OCI-LY7 (cell line): ENCODE measurements around the gene BMI1. TPM values are rescaled to one million over a fixed set of nuclear protein-coding genes. Genes with fewer than 3 reads are reported as not detected.

ENCODE experiments used
- BruUV-seq: library from RNA; stranded (reverse); fragments of 400-500 nt; replicated peaks from 2 replicates; lab custom pipeline; 2021; lab: Mats Ljungman, UMichigan
- CTCF ChIA-PET: fragments of 300-600 bp; sonication (Branson Sonifier 250); formaldehyde crosslinking; loops from one replicate; lab custom pipeline; 2022; ENCODE audit warnings: antibody characterized with exemption; ENCODE audit not compliant: unreplicated experiment; lab: Charles Lee
- POLR2A ChIA-PET: fragments of 300-600 bp; sonication (Branson Sonifier 250); formaldehyde crosslinking; loops from one replicate; lab custom pipeline; 2022; ENCODE audit warnings: antibody characterized with exemption; lab: Charles Lee
- DNase-seq: peaks from one replicate; pipeline ENCODE4 v3.0.0-alpha.2; 2015; ENCODE audit warnings: low spot score
- H2AFZ ChIP-seq: fragments of 200-600 bp; sonication (generic), shearing (Covaris generic); 2 replicates; pipeline ENCODE4 v1.6.1; 2014; ENCODE audit warnings: mild to moderate bottlenecking, antibody characterized with exemption, low read length, moderate library complexity
- H3K27ac ChIP-seq: fragments of 200-600 bp; sonication (generic); 2 replicates; pipeline ENCODE4 v1.5.1; 2014; ENCODE audit warnings: mixed run types, low read depth, mild to moderate bottlenecking, moderate library complexity, low read length, inconsistent platforms; ENCODE audit not compliant: poor library complexity, severe bottlenecking
- H3K36me3 ChIP-seq: fragments of 200-600 bp; sonication (generic); 2 replicates; pipeline ENCODE4 v1.6.1; 2014; ENCODE audit warnings: mild to moderate bottlenecking, antibody characterized with exemption, low read length, moderate library complexity, mixed read lengths; ENCODE audit not compliant: insufficient read depth
- H3K4me1 ChIP-seq: fragments of 200-600 bp; sonication (generic); 2 replicates; pipeline ENCODE4 v1.5.1; 2014; ENCODE audit warnings: mild to moderate bottlenecking, low read length; ENCODE audit not compliant: insufficient read depth, poor library complexity, severe bottlenecking
- H3K4me2 ChIP-seq: fragments of 200-600 bp; sonication (generic); 2 replicates; pipeline ENCODE4 v1.6.1; 2014; ENCODE audit warnings: mild to moderate bottlenecking, low read length
- H3K4me3 ChIP-seq: fragments of 200-600 bp; sonication (generic); 2 replicates; pipeline ENCODE4 v1.5.1; 2014; ENCODE audit warnings: mild to moderate bottlenecking, low read depth, low read length; ENCODE audit not compliant: poor library complexity, severe bottlenecking
- H3K79me2 ChIP-seq: fragments of 200-600 bp; sonication (generic); 2 replicates; pipeline ENCODE4 v1.6.1; 2016; ENCODE audit warnings: low read depth, mild to moderate bottlenecking, low read length, moderate library complexity, mixed read lengths; ENCODE audit not compliant: insufficient read depth
- H3K9me2 ChIP-seq: fragments of 200-600 bp; sonication (generic); 2 replicates; pipeline ENCODE4 v1.6.1; 2016; ENCODE audit warnings: mild to moderate bottlenecking, low read length, mixed read lengths; ENCODE audit not compliant: insufficient read depth
- H3K9me3 ChIP-seq: fragments of 200-600 bp; sonication (generic); 2 replicates; pipeline ENCODE4 v1.6.1; 2014; ENCODE audit warnings: mild to moderate bottlenecking, mixed run types, low read length, mixed read lengths
- H4K20me1 ChIP-seq: fragments of 200-600 bp; sonication (generic); 2 replicates; pipeline ENCODE4 v1.6.1; 2014; ENCODE audit warnings: mild to moderate bottlenecking, antibody characterized with exemption, low read length, moderate library complexity, mixed read lengths; ENCODE audit not compliant: insufficient read depth
- EZH2phosphoT487 ChIP-seq: fragments of 200-600 bp; sonication (generic); IDR thresholded peaks from 2 replicates; pipeline ENCODE4 v1.6.1; 2018; ENCODE audit warnings: low read depth, borderline replicate concordance, mild to moderate bottlenecking, mixed run types, antibody characterized with exemption, low read length, moderate library complexity, mixed read lengths
- intact Hi-C: fragments of 100-400 bp; cut with micrococcal nuclease; formaldehyde crosslinking; loops from one replicate; pipeline ENCODE4 v1.10.0; 2022; ENCODE audit not compliant: unreplicated experiment
- total RNA-seq, 2 experiments: library from RNA; depleted of rRNA in 1 of 2; stranded (reverse); fragments of >200 nt in 1 of 2; shearing (Covaris generic) in 1 of 2; gene quantifications; 2 replicates each; pipeline ENCODE4 v1.2.3, GENCODE V29; 2014 to 2022
- TF ChIP-seq, protein P1 (sequence below): fragments of 200-600 bp; sonication (generic); conservative IDR thresholded peaks from 2 replicates; pipeline ENCODE4 v1.5.1; 2014; ENCODE audit warnings: mild to moderate bottlenecking, antibody characterized with exemption, low read length, moderate library complexity, mixed read lengths

Gene BMI1
- total RNA-seq, 2 experiments from 2014 or later: 7.4 to 17.8 TPM

DNA sequence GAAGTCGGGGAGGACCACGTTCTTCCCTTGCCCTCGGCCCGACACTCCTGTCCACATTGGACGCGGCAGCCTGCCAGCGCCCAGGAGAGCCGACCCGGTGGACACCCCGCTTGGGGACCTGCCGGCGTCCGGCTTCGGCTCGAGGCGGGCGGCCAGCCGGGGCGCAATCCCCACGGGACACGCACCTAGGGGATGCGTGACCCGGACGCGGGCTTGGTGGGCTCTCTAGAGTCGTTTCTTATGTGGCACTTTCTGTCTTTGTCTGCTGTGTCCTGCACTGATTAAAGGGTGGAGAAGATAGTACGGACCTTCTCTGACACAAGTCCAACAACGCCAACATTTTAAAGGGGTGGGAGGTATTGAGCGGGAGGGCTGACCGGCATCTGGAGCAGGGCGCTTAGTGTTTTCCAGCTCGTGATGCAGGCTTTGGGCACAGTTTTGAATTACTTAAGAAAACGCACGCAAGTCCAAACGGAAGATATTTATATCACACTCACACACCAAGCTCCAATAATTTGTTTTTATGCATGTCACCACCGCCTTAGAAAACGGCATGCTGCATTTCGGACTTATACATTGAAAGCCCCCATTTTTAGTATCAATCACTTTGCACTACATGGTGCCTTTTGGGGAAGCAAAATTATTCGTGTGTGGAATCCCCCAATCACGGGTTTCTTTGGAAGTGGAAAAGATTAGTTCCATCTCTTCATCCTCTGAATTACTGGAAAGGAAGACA, 20.5 kb downstream of the BMI1 start:
- peak overlapping the region; percentile 76 for H2AFZ ChIP-seq
- intact Hi-C loops: loop anchor here (2.0 kb wide), 2 partner anchors 25 to 37 kb away; partner anchors contain the start of gene COMMD3
- TSS peak; percentile 87 for BruUV-seq
- no peak overlapping the region for H3K27ac ChIP-seq
- DNase-seq: no peak
- H3K4me2 ChIP-seq: peak overlapping the region; percentile 82
- peak overlapping the region; percentile 76 for H3K4me3 ChIP-seq
- POLR2A ChIA-PET: interaction anchor here (0.6 to 2.8 kb wide), 3 partner anchors 38 to 396 kb away, joined by 3 to 10 read pairs (median 3); no protein-coding TSS in a partner anchor
- no peaks in the 10 kb centered on the region for H3K9me3 ChIP-seq
- no peaks in the 10 kb centered on the region for H4K20me1 ChIP-seq
- H3K79me2 ChIP-seq: no peaks in the 10 kb centered on the region
- H3K4me1 ChIP-seq: peaks cover 10% of the 10 kb centered on the region
- H3K9me2 ChIP-seq: no peaks in the 10 kb centered on the region
- H3K36me3 ChIP-seq: no peaks in the 10 kb centered on the region
- no peak for TF ChIP-seq EZH2phosphoT487
- TF ChIP-seq, protein P1, sequence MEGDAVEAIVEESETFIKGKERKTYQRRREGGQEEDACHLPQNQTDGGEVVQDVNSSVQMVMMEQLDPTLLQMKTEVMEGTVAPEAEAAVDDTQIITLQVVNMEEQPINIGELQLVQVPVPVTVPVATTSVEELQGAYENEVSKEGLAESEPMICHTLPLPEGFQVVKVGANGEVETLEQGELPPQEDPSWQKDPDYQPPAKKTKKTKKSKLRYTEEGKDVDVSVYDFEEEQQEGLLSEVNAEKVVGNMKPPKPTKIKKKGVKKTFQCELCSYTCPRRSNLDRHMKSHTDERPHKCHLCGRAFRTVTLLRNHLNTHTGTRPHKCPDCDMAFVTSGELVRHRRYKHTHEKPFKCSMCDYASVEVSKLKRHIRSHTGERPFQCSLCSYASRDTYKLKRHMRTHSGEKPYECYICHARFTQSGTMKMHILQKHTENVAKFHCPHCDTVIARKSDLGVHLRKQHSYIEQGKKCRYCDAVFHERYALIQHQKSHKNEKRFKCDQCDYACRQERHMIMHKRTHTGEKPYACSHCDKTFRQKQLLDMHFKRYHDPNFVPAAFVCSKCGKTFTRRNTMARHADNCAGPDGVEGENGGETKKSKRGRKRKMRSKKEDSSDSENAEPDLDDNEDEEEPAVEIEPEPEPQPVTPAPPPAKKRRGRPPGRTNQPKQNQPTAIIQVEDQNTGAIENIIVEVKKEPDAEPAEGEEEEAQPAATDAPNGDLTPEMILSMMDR: no peak
- CTCF ChIA-PET: no interaction called here

DNA sequence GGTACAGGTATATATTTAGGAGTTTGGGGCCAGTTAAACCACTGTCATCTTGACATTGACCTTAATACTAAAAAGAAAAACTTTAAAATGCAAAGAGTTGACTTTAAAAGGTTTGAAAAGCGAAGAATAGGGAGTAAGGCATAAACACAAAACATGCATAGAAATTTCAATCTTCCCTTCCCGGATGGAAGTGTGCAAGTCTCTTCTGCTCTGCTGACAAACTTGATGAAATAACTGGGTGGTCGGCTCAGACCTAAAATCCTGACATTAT, 21.0 kb downstream of the BMI1 start:
- BruUV-seq: no TSS peak
- DNase-seq: no peak
- H3K9me3 ChIP-seq: no peaks in the 10 kb centered on the region
- no peak overlapping the region for H2AFZ ChIP-seq
- no peaks in the 10 kb centered on the region for H4K20me1 ChIP-seq
- no peak overlapping the region for H3K4me3 ChIP-seq
- H3K36me3 ChIP-seq: no peaks in the 10 kb centered on the region
- CTCF ChIA-PET: no interaction called here
- intact Hi-C loops: loop anchor here (2.0 kb wide), 2 partner anchors 25 to 37 kb away; partner anchors contain the start of gene COMMD3
- peaks cover 10% of the 10 kb centered on the region for H3K4me1 ChIP-seq
- no peaks in the 10 kb centered on the region for H3K9me2 ChIP-seq
- no peak overlapping the region for H3K4me2 ChIP-seq
- no peaks in the 10 kb centered on the region for H3K79me2 ChIP-seq
- POLR2A ChIA-PET: no interaction called here
- TF ChIP-seq EZH2phosphoT487: 0 out of 2 replicates have a peak, but pooled peaks have one; percentile 9
- TF ChIP-seq, protein P1: no peak
- no peak overlapping the region for H3K27ac ChIP-seq

GRCh38 chr10:22342421-22342820, 21.5 kb downstream of the BMI1 start:
- H3K36me3 ChIP-seq: no peaks in the 10 kb centered on the region
- no peaks in the 10 kb centered on the region for H3K9me2 ChIP-seq
- H3K9me3 ChIP-seq: no peaks in the 10 kb centered on the region
- no peak overlapping the region for H2AFZ ChIP-seq
- no peaks in the 10 kb centered on the region for H3K79me2 ChIP-seq
- peaks cover 10% of the 10 kb centered on the region for H3K4me1 ChIP-seq
- TF ChIP-seq, protein P1: no peak
- TF ChIP-seq EZH2phosphoT487: no peak; the same call in 1 of the 2 replicates
- POLR2A ChIA-PET: no interaction called here
- CTCF ChIA-PET: no interaction called here
- intact Hi-C loops: no loop called here
- peak; percentile 5 for DNase-seq
- H3K4me3 ChIP-seq: no peak overlapping the region
- no peak overlapping the region for H3K4me2 ChIP-seq
- H4K20me1 ChIP-seq: no peaks in the 10 kb centered on the region
- no TSS peak for BruUV-seq
- no peak overlapping the region for H3K27ac ChIP-seq
